Chondrocyte (in vitro differentiated cells): ENCODE results near the gene UTS2B. TPM values are rescaled to one million over a fixed set of nuclear protein-coding genes. Genes with fewer than 3 reads are reported as not detected.
A peak's percentile ranks its signal among the peaks of the same experiment; 100 is the strongest.

Experiments used
- DNase-seq: peaks from one replicate; pipeline ENCODE4 v3.0.0; 2021; ENCODE audit warnings: mixed read lengths, low spot score
- H3K27ac Mint-ChIP-seq: one replicate; pipeline ENCODE4 v1.8.0; 2021; ENCODE audit warnings: mild to moderate bottlenecking, moderate library complexity, mixed read lengths; ENCODE audit not compliant: unreplicated experiment
- H3K27me3 Mint-ChIP-seq: 2 replicates; pipeline ENCODE4 v1.8.0; 2021; ENCODE audit warnings: low read depth, mixed read lengths
- H3K36me3 Mint-ChIP-seq: 2 replicates; pipeline ENCODE4 v1.8.0; 2021; ENCODE audit warnings: low read depth, mixed read lengths
- H3K4me1 Mint-ChIP-seq: 2 replicates; pipeline ENCODE4 v1.8.0; 2021; ENCODE audit warnings: low read depth, mild to moderate bottlenecking, mixed read lengths
- H3K4me3 Mint-ChIP-seq: one replicate; pipeline ENCODE4 v1.8.0; 2021; ENCODE audit warnings: mild to moderate bottlenecking, moderate library complexity, mixed read lengths; ENCODE audit not compliant: unreplicated experiment
- H3K9me3 Mint-ChIP-seq: 2 replicates; pipeline ENCODE4 v1.8.0; 2021; ENCODE audit warnings: low read depth, mixed read lengths
- total RNA-seq: library from RNA; stranded (reverse); gene quantifications from 3 replicates; pipeline ENCODE4 v1.2.1, GENCODE V29; 2021
- TF ChIP-seq, protein P1 (sequence below): fragments of 200-600 bp; sonication (generic); IDR thresholded peaks from 2 replicates; pipeline ENCODE4 v1.5.0; 2021; ENCODE audit warnings: antibody characterized with exemption, mild to moderate bottlenecking, moderate library complexity

UTS2B gene
- total RNA-seq, 1 donor from 2014 or later = 0.17 TPM

DNA sequence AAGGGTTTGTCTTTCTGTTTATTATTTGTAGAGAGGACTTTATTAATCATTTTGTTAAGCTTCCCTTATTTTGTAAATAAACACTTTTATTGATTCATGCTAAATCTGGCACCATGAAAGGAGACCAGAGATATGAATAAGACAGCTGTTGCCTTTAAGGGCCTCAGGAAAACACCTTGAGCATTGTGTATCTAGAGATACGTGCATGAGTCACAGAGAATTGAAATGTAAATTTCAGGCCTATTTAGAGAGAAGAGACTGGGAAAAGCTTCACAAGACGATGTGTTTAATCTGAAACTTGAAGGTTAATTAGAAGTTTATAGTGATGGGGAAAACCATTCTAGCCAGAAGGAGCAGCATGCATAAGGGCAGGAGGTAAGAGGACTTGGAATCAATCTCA, 28.6 kb upstream of the UTS2B start:
- peaks cover 44% of the 10 kb centered on the region for H3K4me1 Mint-ChIP-seq
- H3K27me3 Mint-ChIP-seq = no peaks in the 10 kb centered on the region
- TF ChIP-seq, protein P1, sequence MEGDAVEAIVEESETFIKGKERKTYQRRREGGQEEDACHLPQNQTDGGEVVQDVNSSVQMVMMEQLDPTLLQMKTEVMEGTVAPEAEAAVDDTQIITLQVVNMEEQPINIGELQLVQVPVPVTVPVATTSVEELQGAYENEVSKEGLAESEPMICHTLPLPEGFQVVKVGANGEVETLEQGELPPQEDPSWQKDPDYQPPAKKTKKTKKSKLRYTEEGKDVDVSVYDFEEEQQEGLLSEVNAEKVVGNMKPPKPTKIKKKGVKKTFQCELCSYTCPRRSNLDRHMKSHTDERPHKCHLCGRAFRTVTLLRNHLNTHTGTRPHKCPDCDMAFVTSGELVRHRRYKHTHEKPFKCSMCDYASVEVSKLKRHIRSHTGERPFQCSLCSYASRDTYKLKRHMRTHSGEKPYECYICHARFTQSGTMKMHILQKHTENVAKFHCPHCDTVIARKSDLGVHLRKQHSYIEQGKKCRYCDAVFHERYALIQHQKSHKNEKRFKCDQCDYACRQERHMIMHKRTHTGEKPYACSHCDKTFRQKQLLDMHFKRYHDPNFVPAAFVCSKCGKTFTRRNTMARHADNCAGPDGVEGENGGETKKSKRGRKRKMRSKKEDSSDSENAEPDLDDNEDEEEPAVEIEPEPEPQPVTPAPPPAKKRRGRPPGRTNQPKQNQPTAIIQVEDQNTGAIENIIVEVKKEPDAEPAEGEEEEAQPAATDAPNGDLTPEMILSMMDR = no peak
- no peaks in the 10 kb centered on the region for H3K9me3 Mint-ChIP-seq
- peak overlapping the region; percentile 2 for H3K27ac Mint-ChIP-seq
- peaks cover 30% of the 10 kb centered on the region for H3K36me3 Mint-ChIP-seq
- DNase-seq = no peak
- no peak overlapping the region for H3K4me3 Mint-ChIP-seq

DNA sequence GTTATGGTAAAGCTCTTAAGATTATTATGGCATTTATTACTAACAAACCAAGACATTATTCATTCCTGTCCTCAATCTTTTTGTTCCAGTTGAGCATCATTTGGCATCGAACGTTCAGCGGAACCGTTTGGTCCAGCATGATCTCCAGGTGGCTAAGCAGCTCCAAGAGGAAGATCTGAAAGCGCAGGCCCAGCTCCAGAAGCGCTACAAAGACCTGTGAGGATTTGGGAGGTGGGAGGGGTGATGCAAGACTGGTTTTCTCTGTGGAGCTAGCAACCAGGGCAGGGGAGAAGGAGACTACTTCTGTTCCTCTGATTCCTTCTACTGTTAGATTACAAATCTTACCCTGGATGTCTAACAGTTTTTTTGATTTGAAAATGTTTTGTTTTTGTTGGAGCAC, 27.6 kb upstream of the UTS2B start:
- peaks cover 44% of the 10 kb centered on the region for H3K4me1 Mint-ChIP-seq
- peak overlapping the region; percentile 42 for H3K27ac Mint-ChIP-seq
- H3K9me3 Mint-ChIP-seq = no peaks in the 10 kb centered on the region
- no peaks in the 10 kb centered on the region for H3K27me3 Mint-ChIP-seq
- peak; percentile 34 for DNase-seq
- TF ChIP-seq, protein P1 = no peak
- H3K4me3 Mint-ChIP-seq = no peak overlapping the region
- H3K36me3 Mint-ChIP-seq = peaks cover 26% of the 10 kb centered on the region

DNA sequence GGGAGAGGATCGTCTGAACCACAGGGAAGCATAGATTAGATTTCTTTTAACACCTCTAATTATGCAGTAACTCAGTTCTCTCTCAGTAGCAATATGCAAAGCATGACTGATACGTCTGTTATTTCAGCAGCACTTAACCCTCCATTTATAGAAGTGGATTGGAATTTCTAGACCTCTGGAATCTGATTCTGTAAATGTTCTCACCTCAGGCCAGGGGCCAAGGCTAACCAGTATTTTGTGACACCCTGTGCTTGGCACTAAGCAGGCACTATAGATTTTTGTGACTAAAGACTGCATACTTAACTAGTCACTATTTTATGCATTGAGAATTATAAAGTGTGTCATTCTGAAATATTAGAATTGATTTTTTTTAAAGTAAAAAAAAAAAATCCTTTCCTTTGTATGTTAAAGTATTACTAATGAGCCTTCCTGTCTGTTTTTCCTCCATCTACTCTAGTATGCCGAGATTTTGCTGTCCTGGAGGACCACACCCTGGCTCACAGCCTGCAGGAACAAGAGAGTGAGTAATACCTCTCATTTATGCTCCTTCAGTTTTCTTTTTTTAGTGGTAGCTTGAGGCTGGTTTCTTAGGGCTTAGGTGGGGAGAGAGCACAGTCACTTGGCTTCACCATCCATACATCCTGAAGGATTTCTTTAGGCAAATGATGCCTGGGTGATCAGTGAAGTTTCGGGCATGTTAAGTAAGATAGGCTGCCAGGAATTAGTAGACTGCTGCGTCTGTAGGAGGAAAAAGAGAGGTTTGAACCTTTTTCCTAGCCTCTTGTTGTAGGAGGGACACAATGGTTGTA, 26.5 kb upstream of the UTS2B start:
- Mint-ChIP-seq H3K27ac (peak overlapping the region; percentile 79), H3K9me3 (no peaks in the 10 kb centered on the region), H3K4me1 (peaks cover 44% of the 10 kb centered on the region), H3K36me3 (peaks cover 20% of the 10 kb centered on the region), H3K27me3 (no peaks in the 10 kb centered on the region), H3K4me3 (peak overlapping the region; percentile 29)
- TF ChIP-seq, protein P1 = no peak
- peak; percentile 44 for DNase-seq

DNA sequence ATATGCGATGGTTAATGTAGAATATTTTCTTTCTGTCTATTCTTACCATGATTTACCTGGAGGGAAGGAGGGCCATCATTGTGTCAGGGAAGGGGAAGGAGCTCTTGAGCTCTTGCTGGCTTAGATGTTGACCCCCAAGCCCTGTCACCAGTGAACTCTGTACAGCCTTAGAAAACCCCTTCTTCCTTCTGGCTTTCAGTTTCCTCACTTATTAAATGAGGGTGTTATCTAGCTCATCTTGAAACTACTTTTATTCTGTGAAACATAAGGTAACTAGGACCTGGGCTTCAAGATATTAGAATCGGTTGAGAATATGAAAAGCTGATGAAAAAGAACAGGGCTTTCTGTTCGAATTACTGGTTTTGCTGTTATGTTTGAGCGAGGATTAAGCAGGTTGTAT, 25.1 kb upstream of the UTS2B start:
- Mint-ChIP-seq H3K4me1 (peaks cover 44% of the 10 kb centered on the region), H3K9me3 (no peaks in the 10 kb centered on the region), H3K36me3 (peaks cover 11% of the 10 kb centered on the region), H3K27ac (no peak overlapping the region), H3K27me3 (no peaks in the 10 kb centered on the region), H3K4me3 (no peak overlapping the region)
- no peak for DNase-seq
- TF ChIP-seq, protein P1 = no peak

DNA sequence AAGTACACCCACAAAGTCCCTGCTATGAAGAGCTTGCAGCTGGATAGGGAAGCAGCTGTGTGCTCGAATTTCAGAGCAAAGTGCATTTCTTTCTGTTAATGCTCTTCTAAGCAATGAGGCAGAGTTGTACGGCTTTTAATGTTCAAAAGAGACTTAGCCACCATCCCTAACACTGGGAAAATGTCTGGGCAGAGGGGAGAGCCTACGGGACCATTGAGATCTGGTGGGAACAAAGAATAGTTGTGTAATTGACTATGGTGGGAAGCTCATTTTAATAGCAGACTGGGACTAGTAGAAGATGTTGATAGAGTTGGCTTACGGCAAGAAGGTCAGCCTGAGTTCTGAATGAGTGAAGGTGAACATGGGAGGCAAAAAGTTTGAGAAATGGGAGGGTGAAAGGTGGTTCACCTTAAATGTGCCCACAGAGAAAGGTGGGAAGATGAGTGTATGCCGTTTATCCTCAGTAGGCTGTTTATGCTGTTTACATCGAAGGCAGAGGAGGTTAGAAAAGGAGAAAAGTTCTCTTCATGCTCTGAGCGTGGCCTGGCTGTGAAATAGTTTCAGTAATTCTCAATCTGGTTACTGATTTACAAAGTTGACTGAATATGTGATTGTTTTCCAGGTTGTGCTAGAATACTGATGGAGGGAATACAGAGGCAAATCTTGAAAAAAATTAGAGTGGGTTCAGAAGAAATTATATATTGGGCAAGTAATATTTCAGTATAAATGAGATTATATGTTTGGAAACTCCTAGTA, 22.9 kb upstream of the UTS2B start:
- Mint-ChIP-seq H3K27me3 (no peaks in the 10 kb centered on the region), H3K27ac (no peak overlapping the region), H3K4me1 (peaks cover 33% of the 10 kb centered on the region), H3K9me3 (no peaks in the 10 kb centered on the region), H3K4me3 (no peak overlapping the region), H3K36me3 (no peaks in the 10 kb centered on the region)
- TF ChIP-seq, protein P1 = no peak
- DNase-seq = no peak
